B cell (primary cell): ENCODE results near the gene PDE4DIP. TPM values are rescaled to one million over a fixed set of nuclear protein-coding genes. Genes with fewer than 3 reads are reported as not detected.
A peak's percentile ranks its signal among the peaks of the same experiment; 100 is the strongest.
"Not testable (repeated sequence)": the region's sequence is repeated elsewhere in the genome, so short reads cannot be mapped to it uniquely, and the experiment has no call there.

Experiments used
- ATAC-seq: fragments of 200-7000 bp; cut with Tn5 transposase; one replicate; pipeline ENCODE4 v1.10.0; 2021; ENCODE audit warnings: low read depth, mild to moderate bottlenecking, moderate number of reproducible peaks, moderate library complexity
- CTCF ChIA-PET: fragments of 350-600 bp; sonication (Branson Sonifier 250); formaldehyde crosslinking; loops from one replicate; lab custom pipeline; 2021; ENCODE audit warnings: antibody characterized with exemption, inconsistent platforms; lab: Charles Lee
- POLR2A ChIA-PET: fragments of 350-600 bp; sonication (Branson Sonifier 250); formaldehyde crosslinking; loops from one replicate; lab custom pipeline; 2021; ENCODE audit warnings: antibody characterized with exemption; lab: Charles Lee
- DNase-seq: peaks from one replicate; pipeline ENCODE4 v3.0.0; 2013
- H2AFZ ChIP-seq: 2 replicates; pipeline ENCODE4 v1.6.1; 2012; ENCODE audit warnings: mild to moderate bottlenecking, low read depth, low read length; ENCODE audit not compliant: insufficient read depth, poor library complexity, severe bottlenecking
- H3K27ac ChIP-seq, 2 donors: 1 replicate in 1 of 2; 2 replicates in 1 of 2; pipeline ENCODE4 v1.5.1; 2012 to 2013; ENCODE audit warnings: low read length in 2 of 2, mild to moderate bottlenecking in 2 of 2, moderate library complexity in 1 of 2
- H3K27me3 ChIP-seq, 4 experiments: fragments of 200-600 bp in 1 of 4; sonication (generic) in 1 of 4; replicated peaks in 1 of 4; 1 replicate in 2 of 4; 2 replicates in 2 of 4; pipeline versions ENCODE4 v1.6.1 to v1.7.0; 2013 to 2016; ENCODE audit warnings: low read length in 3 of 4, mild to moderate bottlenecking in 2 of 4, mixed read lengths in 1 of 4, moderate library complexity in 1 of 4; ENCODE audit not compliant: insufficient read depth in 4 of 4, control insufficient read depth in 3 of 4; ENCODE audit errors: control extremely low read depth in 1 of 4
- H3K36me3 ChIP-seq, 2 experiments: replicated peaks in 1 of 2; 1 replicate in 1 of 2; 2 replicates in 1 of 2; pipeline versions ENCODE4 v1.6.1 to v1.7.1; 2013; ENCODE audit warnings: low read length in 1 of 2; ENCODE audit not compliant: insufficient read depth in 2 of 2, control insufficient read depth in 1 of 2; ENCODE audit errors: control extremely low read depth in 1 of 2, extremely low read depth in 1 of 2
- H3K4me1 ChIP-seq, 2 donors: fragments of 200-600 bp in 1 of 2; sonication (generic) in 1 of 2; 1 replicate in 1 of 2; 2 replicates in 1 of 2; pipeline versions ENCODE4 v1.5.1 to v1.6.1; 2013 to 2017; ENCODE audit warnings: low read length in 2 of 2; ENCODE audit not compliant: control insufficient read depth in 2 of 2, insufficient read depth in 2 of 2
- H3K4me2 ChIP-seq: replicated peaks from 2 replicates; pipeline ENCODE3; 2012; ENCODE audit warnings: mild to moderate bottlenecking, low read depth, low read length; ENCODE audit not compliant: poor library complexity, severe bottlenecking
- H3K4me3 ChIP-seq, 5 experiments: fragments of 200-600 bp in 1 of 5; sonication (generic) in 1 of 5; 1 replicate in 3 of 5; 2 replicates in 2 of 5; pipeline versions ENCODE4 v1.5.1 to v1.7.0; 2011 to 2016; ENCODE audit warnings: low read length in 4 of 5, mild to moderate bottlenecking in 4 of 5, low read depth in 2 of 5, control low read depth in 1 of 5, moderate library complexity in 1 of 5; ENCODE audit not compliant: insufficient read depth in 1 of 5; ENCODE audit errors: control extremely low read depth in 1 of 5, extremely low read depth in 1 of 5
- H3K79me2 ChIP-seq: fragments of 200-600 bp; sonication (generic); one replicate; pipeline ENCODE4 v1.6.0; 2016; ENCODE audit warnings: low read length; ENCODE audit not compliant: control insufficient read depth, insufficient read depth
- H3K9ac ChIP-seq: fragments of 200-600 bp; sonication (generic); 2 replicates; pipeline ENCODE4 v1.6.1; 2017; ENCODE audit warnings: mild to moderate bottlenecking, low read length, moderate library complexity
- H3K9me3 ChIP-seq, 3 donors: one replicate each; pipeline versions ENCODE4 v1.6.1 to v1.7.1; 2013; ENCODE audit warnings: low read length in 2 of 3; ENCODE audit not compliant: control insufficient read depth in 2 of 3, insufficient read depth in 1 of 3; ENCODE audit errors: control extremely low read depth in 1 of 3
- H4K20me1 ChIP-seq: 2 replicates; pipeline ENCODE4 v1.6.0; 2012; ENCODE audit warnings: mild to moderate bottlenecking, low read length; ENCODE audit not compliant: insufficient read depth, control insufficient read depth, poor library complexity, severe bottlenecking
- H3K27ac Mint-ChIP-seq: one replicate; pipeline ENCODE4 v1.8.0; 2021; ENCODE audit warnings: mixed read lengths
- H3K27me3 Mint-ChIP-seq: one replicate; pipeline ENCODE4 v1.8.0; 2021; ENCODE audit warnings: mixed read lengths
- H3K4me1 Mint-ChIP-seq: one replicate; pipeline ENCODE4 v1.8.0; 2021; ENCODE audit warnings: mixed read lengths
- H3K4me3 Mint-ChIP-seq: one replicate; pipeline ENCODE4 v1.8.0; 2021; ENCODE audit warnings: mixed read lengths
- H3K9me3 Mint-ChIP-seq: one replicate; pipeline ENCODE4 v1.8.0; 2022; ENCODE audit warnings: mixed read lengths; ENCODE audit not compliant: insufficient read depth
- WGBS: methylation state at CpG from one replicate; pipeline ENCODE4 v1.1.5; 2013; ENCODE audit warnings: missing lambda C conversion rate; ENCODE audit not compliant: insufficient coverage; 5-methylcytosine and 5-hydroxymethylcytosine counted together
- intact Hi-C: fragments of 100-400 bp; cut with micrococcal nuclease; formaldehyde crosslinking; loops from one replicate; pipeline ENCODE4 v1.10.0; 2022
- polyA plus RNA-seq: library from polyadenylated mRNA; depleted of rRNA; stranded (reverse); fragments of >200 nt; gene quantifications from 2 replicates; pipeline ENCODE4 v1.2.3, GENCODE V29; 2012
- total RNA-seq, 2 donors: library from RNA; stranded (reverse); fragments of 120-200 nt in 1 of 2; gene quantifications; 1 replicate in 1 of 2; 2 replicates in 1 of 2; pipeline versions ENCODE4 v1.2.3 to v1.2.4, GENCODE V29; 2013 to 2022

The PDE4DIP gene
- total and polyA plus RNA-seq, 2 donors (not counting 1 experiment from before 2014, with no cell fraction given): 18.4 to 63.9 TPM

GRCh38 chr1:148829365-148829764 is 14.9 kb upstream of the PDE4DIP start:
- H3K9me3 ChIP-seq, CTCF ChIA-PET, intact Hi-C loops, H3K9me3 Mint-ChIP-seq, H4K20me1 ChIP-seq, H3K79me2 ChIP-seq, H3K4me1 Mint-ChIP-seq, DNase-seq, H3K4me1 ChIP-seq, H3K9ac ChIP-seq, H3K4me2 ChIP-seq, ATAC-seq, H3K27ac Mint-ChIP-seq, H3K36me3 ChIP-seq, H3K4me3 ChIP-seq, H3K27me3 Mint-ChIP-seq, H3K27ac ChIP-seq, H2AFZ ChIP-seq, POLR2A ChIA-PET, H3K27me3 ChIP-seq, H3K4me3 Mint-ChIP-seq: not testable (repeated sequence)
- no CpG with 5 or more reads among the region's 3 CpGs for whole genome bisulfite sequencing

GRCh38 chr1:148841262-148841661 is 3.0 kb upstream of the PDE4DIP start:
- ATAC-seq, H3K27me3 Mint-ChIP-seq, CTCF ChIA-PET, H3K79me2 ChIP-seq, H3K9ac ChIP-seq, H3K4me1 Mint-ChIP-seq, H3K27ac Mint-ChIP-seq, H4K20me1 ChIP-seq, H3K9me3 Mint-ChIP-seq, H3K27me3 ChIP-seq, H3K4me3 Mint-ChIP-seq, H2AFZ ChIP-seq, H3K4me2 ChIP-seq, intact Hi-C loops, H3K36me3 ChIP-seq, H3K4me3 ChIP-seq, DNase-seq, H3K9me3 ChIP-seq, POLR2A ChIA-PET, H3K27ac ChIP-seq, H3K4me1 ChIP-seq: not testable (repeated sequence)
- WGBS: no CpG with 5 or more reads among the region's 1 CpG

GRCh38 chr1:148844651-148845050 is 423 bp downstream of the PDE4DIP start:
- POLR2A ChIA-PET, H3K27ac ChIP-seq, intact Hi-C loops, H3K4me3 ChIP-seq, H3K27me3 Mint-ChIP-seq, CTCF ChIA-PET, DNase-seq, H3K9me3 Mint-ChIP-seq, H3K79me2 ChIP-seq, H3K27me3 ChIP-seq, H3K4me3 Mint-ChIP-seq, H3K9me3 ChIP-seq, H3K36me3 ChIP-seq, H3K4me2 ChIP-seq, H3K27ac Mint-ChIP-seq, H3K9ac ChIP-seq, H3K4me1 ChIP-seq, H2AFZ ChIP-seq, H4K20me1 ChIP-seq, H3K4me1 Mint-ChIP-seq: not testable (repeated sequence)
- peak; percentile 23 for ATAC-seq
- no CpG with 5 or more reads among the region's 14 CpGs for WGBS

DNA sequence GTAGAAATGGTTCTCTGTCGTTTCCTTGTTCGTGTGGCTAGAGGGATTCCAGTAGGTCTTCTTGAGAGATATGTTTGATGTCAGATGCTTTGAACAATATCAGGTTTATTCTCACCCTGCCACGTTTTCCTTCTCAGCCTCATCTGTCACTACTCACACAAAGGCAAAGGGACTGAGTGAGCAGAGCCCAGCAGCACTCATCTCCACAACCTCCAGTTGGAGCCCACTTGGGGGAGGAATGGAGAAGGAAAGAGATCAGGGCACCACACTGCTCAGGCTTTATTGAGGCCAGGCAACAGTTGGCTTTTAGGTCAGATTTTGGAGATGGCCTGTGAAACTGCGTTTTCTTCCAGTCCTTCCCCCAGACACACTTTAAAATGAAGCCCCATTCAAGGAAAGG is 840 bp downstream of the PDE4DIP start:
- ATAC-seq, H3K27me3 ChIP-seq, H3K4me1 ChIP-seq, H4K20me1 ChIP-seq, H3K9me3 ChIP-seq, intact Hi-C loops, H3K27me3 Mint-ChIP-seq, H3K9ac ChIP-seq, H3K27ac Mint-ChIP-seq, POLR2A ChIA-PET, H3K79me2 ChIP-seq, H2AFZ ChIP-seq, H3K4me3 Mint-ChIP-seq, H3K36me3 ChIP-seq, DNase-seq, H3K9me3 Mint-ChIP-seq, H3K4me2 ChIP-seq, H3K4me1 Mint-ChIP-seq, H3K27ac ChIP-seq, CTCF ChIA-PET, H3K4me3 ChIP-seq: not testable (repeated sequence)
- WGBS: no CpG with 5 or more reads among the region's 4 CpGs
